A549 treated with ZK216348 at 1 μM for 4 hours (cell line): Measurements from ENCODE around the gene PEBP1. TPM values are rescaled to one million over a fixed set of nuclear protein-coding genes. Genes with fewer than 3 reads are reported as not detected.

ENCODE experiments used
- total RNA-seq: library from RNA; stranded (reverse); fragments of 200-300 nt; extraction: Qiagen RNA extraction; gene quantifications from 5 replicates; pipeline ENCODE4 v1.2.3, GENCODE V29; 2022; ENCODE audit warnings: low read depth

Gene PEBP1
- 222 to 285 TPM (median 268 TPM) in 5 replicates for total RNA-seq

GRCh38 chr12:118135788-118136558 lies at the start of gene PEBP1:
PEBP1 (plus strand) TSS chr12:118136124; CDS start chr12:118136210, 86 bp downstream.

GRCh38 chr12:118103601-118104382 lies 32.1 kb upstream of the PEBP1 start, which contains the start of gene VSIG10:
VSIG10 (minus strand) TSS chr12:118104011; CDS start chr12:118103671, 340 bp downstream.

Other genes starting within 250 kb of the PEBP1 start
- 0.43 to 0.63 TPM (median 0.58 TPM) in 5 replicates for gene KSR2, start 167.1 kb upstream of the PEBP1 start, total RNA-seq
- gene RFC5, start 119.4 kb upstream of the PEBP1 start, total RNA-seq, result 34.9 to 40.5 TPM (median 38.6 TPM) in 5 replicates
- gene WSB2, start 74.9 kb upstream of the PEBP1 start, total RNA-seq, result 64.0 to 71.3 TPM (median 68.1 TPM) in 5 replicates
- 14.8 to 19.1 TPM (median 17.6 TPM) in 5 replicates for gene VSIG10, start 32.1 kb upstream of the PEBP1 start, total RNA-seq
- gene TAOK3, start 236.8 kb downstream of the PEBP1 start, total RNA-seq, result 8.8 to 13.6 TPM (median 11.3 TPM) in 5 replicates
- 13.2 to 17.3 TPM (median 15.6 TPM) in 5 replicates for gene SUDS3, start 240.4 kb downstream of the PEBP1 start, total RNA-seq